Ovary (tissue), 9 donors: ENCODE data around the gene ABCG2. TPM values are rescaled to one million over a fixed set of nuclear protein-coding genes. Genes with fewer than 3 reads are reported as not detected.

Experiments
- DNase-seq, 5 donors: peaks; one replicate each; pipeline ENCODE4 v3.0.0-alpha.2; 2019 to 2020
- H3K27ac ChIP-seq, 2 donors: fragments of 200-600 bp; one replicate each; pipeline versions ENCODE4 v1.5.1 to v1.8.0; 2019 to 2022
- H3K27me3 ChIP-seq: fragments of 200-600 bp; one replicate; pipeline ENCODE4 v1.8.0; 2022
- H3K36me3 ChIP-seq: fragments of 200-600 bp; sonication (generic); one replicate; pipeline ENCODE4 v1.5.1; 2019
- H3K4me1 ChIP-seq: one replicate; pipeline ENCODE4 v1.8.1; 2013; ENCODE audit warnings: mild to moderate bottlenecking, moderate library complexity; ENCODE audit not compliant: insufficient read depth
- H3K4me3 ChIP-seq: fragments of 200-600 bp; sonication (generic); one replicate; pipeline ENCODE4 v1.5.1; 2017
- H3K9me3 ChIP-seq, 2 donors: fragments of 200-600 bp in 1 of 2; sonication (generic) in 1 of 2; one replicate each; pipeline versions ENCODE4 v1.5.1 to v1.8.1; 2013 to 2019; ENCODE audit warnings: mild to moderate bottlenecking in 1 of 2, moderate library complexity in 1 of 2
- CTCF ChIP-seq, 3 donors: fragments of 450-650 bp in 2 of 3; fragments of 200-600 bp in 1 of 3; IDR thresholded peaks; one replicate each; pipeline versions ENCODE4 v1.5.1 to v1.8.0; 2016 to 2022; ENCODE audit warnings: antibody characterized with exemption in 3 of 3, mild to moderate bottlenecking in 1 of 3
- EP300 ChIP-seq: sonication (generic); formaldehyde crosslinking; IDR thresholded peaks from one replicate; pipeline ENCODE4 v1.6.1; 2017; ENCODE audit warnings: antibody characterized with exemption
- POLR2A ChIP-seq: fragments of 450-650 bp; IDR thresholded peaks from one replicate; pipeline ENCODE4 v1.6.1; 2017; ENCODE audit warnings: antibody characterized with exemption, mild to moderate bottlenecking, moderate library complexity
- WGBS, 3 donors: extraction: QIAGEN DNeasy Blood & Tissue Kit in 1 of 3; methylation state at CpG; one replicate each; pipeline versions ENCODE4 v1.1.5 to v1.1.7; 2013 to 2017; 5-methylcytosine and 5-hydroxymethylcytosine counted together
- intact Hi-C, 4 donors: fragments of 100-400 bp; cut with DNase I; formaldehyde crosslinking; loops; one replicate each; pipeline versions ENCODE4 v1.11.0 to v1.15.1; 2022 to 2023
- polyA plus RNA-seq, 2 donors: library from polyadenylated mRNA; stranded (reverse); fragments of 200-250 nt in 1 of 2; fragments of 350-450 nt in 1 of 2; fragmentation: Illumina TruSeq in 1 of 2; extraction: RNeasy Lipid Tissue Mini Kit (QIAGEN cat#74804) in 1 of 2; gene quantifications; one replicate each; pipeline ENCODE4 v1.2.3, GENCODE V29; 2013 to 2014
- small RNA-seq: library from RNA; depleted of rRNA; stranded (forward); fragments of <200 nt; gene quantifications from one replicate; pipeline ENCODE3, GENCODE V24; 2016
- total RNA-seq, 7 donors: library from RNA; depleted of rRNA in 2 of 7; stranded (reverse); fragments of >200 nt in 2 of 7; fragmentation: NEBNext Ultra II Directional in 3 of 7; extraction: Animal tissue kit (Norgen Biotek cat#: 25700) in 3 of 7; gene quantifications; one replicate each; pipeline versions ENCODE4 v1.1.0 to v1.2.4, GENCODE V29; 2016 to 2023
- donor health status: DM: no; HTN: no; CAD: no; lungs with moderate emphysema.
- donor health status: DM: no; HTN: no; CAD: no.
- donor health status: Bipolar disorder and iron deficiency.
- donor health status: DM: yes; HTN: yes; CAD: no.
- donor health status: DM: no; HTN: no; CAD: no.
- donor health status: DM: yes; HTN: yes; CAD: no.

The ABCG2 gene
- total and polyA plus RNA-seq, 9 donors, result 4.4 to 20.1 (median 6.7) TPM

- TF ChIP-seq CTCF (IDR thresholded peaks at IDR 0.05) (no peak), EP300 (no peak), POLR2A (no peak)
- no peak for DNase-seq
- intact Hi-C loops, result no loop called here
- no peak overlapping the region for H3K27ac ChIP-seq
- H3K27me3 ChIP-seq, result no peaks in the 10 kb centered on the region
- H3K4me1 ChIP-seq, result no peaks in the 10 kb centered on the region
- WGBS, 3 donors, result 31 to 50% (median 41%) methylated on average over 1 of the region's 1 CpG
- H3K9me3 ChIP-seq, result no peaks in the 10 kb centered on the region
- no peaks in the 10 kb centered on the region for H3K36me3 ChIP-seq
- H3K4me3 ChIP-seq, result no peak overlapping the region
Observed at GRCh38 chr4:88043001-88043400, 115.4 kb downstream of the ABCG2 start.

DNA sequence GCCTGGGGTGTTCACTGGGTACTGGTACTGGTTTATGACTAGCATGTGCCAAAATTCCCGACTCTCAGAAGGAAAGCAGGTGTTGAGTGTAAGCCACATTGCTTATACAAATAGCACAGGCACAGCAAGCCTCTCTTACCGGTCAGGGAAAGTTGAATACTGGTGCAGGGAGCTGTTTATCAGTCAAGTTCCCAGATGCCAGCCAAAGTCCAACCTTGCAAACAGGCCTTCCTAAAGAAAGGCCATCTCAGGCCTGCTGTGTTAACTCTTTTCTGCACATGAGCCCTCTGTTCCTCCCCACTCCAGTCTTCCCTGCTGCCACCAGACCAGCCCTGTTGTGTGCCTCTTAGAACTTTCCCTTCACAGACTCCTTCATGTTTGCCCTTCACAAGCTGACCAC lies 116.8 kb downstream of the ABCG2 start:
- TF ChIP-seq POLR2A (no peak), EP300 (no peak), CTCF (IDR thresholded peaks at IDR 0.05) (no peak)
- no peak overlapping the region for H3K27ac ChIP-seq
- no peak for DNase-seq
- H3K4me1 ChIP-seq, result no peaks in the 10 kb centered on the region
- H3K27me3 ChIP-seq, result no peaks in the 10 kb centered on the region
- no peaks in the 10 kb centered on the region for H3K9me3 ChIP-seq
- no peaks in the 10 kb centered on the region for H3K36me3 ChIP-seq
- H3K4me3 ChIP-seq, result no peak overlapping the region
- intact Hi-C loops, result no loop called here
- WGBS, 3 donors, result 74 to 85% (median 74%) methylated on average over 2 of the region's 2 CpGs

GRCh38 chr4:88040707-88041106 lies 117.7 kb downstream of the ABCG2 start:
- Histone ChIP-seq H3K4me3 (no peak overlapping the region), H3K27me3 (no peaks in the 10 kb centered on the region), H3K9me3 (no peaks in the 10 kb centered on the region), H3K4me1 (no peaks in the 10 kb centered on the region), H3K27ac (no peak overlapping the region), H3K36me3 (no peaks in the 10 kb centered on the region)
- intact Hi-C loops, result no loop called here
- no peak for TF ChIP-seq EP300
- no peak for DNase-seq
- WGBS, 3 donors, result 77 to 88% (median 87%) methylated on average over 3 of the region's 3 CpGs

Small RNA genes lying within 50 kb of the gene (small RNA-seq; reads per million reads assigned to genes)
- gene RNU6-818P (not detected), gene RNU6ATAC31P (not detected)

Other genes with a start within 250 kb of the ABCG2 start
- 10 to 100 TPM in 6 of 7 donors, 1 to 10 TPM in 1; 5.6 to 88.7 (median 25.6) TPM for gene SPP1, start 182.9 kb downstream of the ABCG2 start, total RNA-seq
- gene SPP1, start 182.9 kb downstream of the ABCG2 start, polyA plus RNA-seq, result 10 to 100 TPM; 20.8 to 23.7 TPM
- 10 to 100 TPM; 43.4 to 66.9 (median 52.5) TPM for gene PKD2, start 151.0 kb downstream of the ABCG2 start, total RNA-seq
- gene PKD2, start 151.0 kb downstream of the ABCG2 start, polyA plus RNA-seq, result 10 to 100 TPM; 35.7 to 63.5 TPM
- 100 to 1,000 TPM in 1 of 7 donors, 10 to 100 TPM in 6; 34.2 to 111 (median 50.5) TPM for gene PPM1K, start 125.9 kb upstream of the ABCG2 start, total RNA-seq
- gene PPM1K, start 125.9 kb upstream of the ABCG2 start, polyA plus RNA-seq, result 10 to 100 TPM; 33.6 to 61.0 TPM
- 10 to 100 TPM in 6 of 7 donors, 1 to 10 TPM in 1; 9.4 to 14.9 (median 10.8) TPM for gene HERC6, start 220.2 kb upstream of the ABCG2 start, total RNA-seq
- 10 to 100 TPM in 1 of 2 donors, 1 to 10 TPM in 1; 9.1 to 24.5 TPM for gene HERC6, start 220.2 kb upstream of the ABCG2 start, polyA plus RNA-seq